Rectal smooth muscle tissue (tissue), 1 donor: ENCODE data around the gene ADAP1.
A peak's percentile ranks its signal among the peaks of the same experiment; 100 is the strongest.

Source experiments
- H3K27ac ChIP-seq: one replicate; pipeline ENCODE4 v1.7.0; 2013; ENCODE audit warnings: low read depth, low read length, inconsistent platforms
- H3K27me3 ChIP-seq: one replicate; pipeline ENCODE4 v1.7.0; 2013; ENCODE audit warnings: low read length; ENCODE audit not compliant: control insufficient read depth, insufficient read depth
- H3K36me3 ChIP-seq: one replicate; pipeline ENCODE4 v1.7.0; 2013; ENCODE audit warnings: low read length; ENCODE audit not compliant: control insufficient read depth, insufficient read depth
- H3K4me1 ChIP-seq: one replicate; pipeline ENCODE4 v1.7.0; 2013; ENCODE audit warnings: low read length; ENCODE audit not compliant: control insufficient read depth, insufficient read depth
- H3K4me3 ChIP-seq: one replicate; pipeline ENCODE4 v1.7.0; 2013; ENCODE audit warnings: low read length
- H3K9ac ChIP-seq: one replicate; pipeline ENCODE4 v1.7.0; 2013; ENCODE audit warnings: low read length

ADAP1 gene

DNA sequence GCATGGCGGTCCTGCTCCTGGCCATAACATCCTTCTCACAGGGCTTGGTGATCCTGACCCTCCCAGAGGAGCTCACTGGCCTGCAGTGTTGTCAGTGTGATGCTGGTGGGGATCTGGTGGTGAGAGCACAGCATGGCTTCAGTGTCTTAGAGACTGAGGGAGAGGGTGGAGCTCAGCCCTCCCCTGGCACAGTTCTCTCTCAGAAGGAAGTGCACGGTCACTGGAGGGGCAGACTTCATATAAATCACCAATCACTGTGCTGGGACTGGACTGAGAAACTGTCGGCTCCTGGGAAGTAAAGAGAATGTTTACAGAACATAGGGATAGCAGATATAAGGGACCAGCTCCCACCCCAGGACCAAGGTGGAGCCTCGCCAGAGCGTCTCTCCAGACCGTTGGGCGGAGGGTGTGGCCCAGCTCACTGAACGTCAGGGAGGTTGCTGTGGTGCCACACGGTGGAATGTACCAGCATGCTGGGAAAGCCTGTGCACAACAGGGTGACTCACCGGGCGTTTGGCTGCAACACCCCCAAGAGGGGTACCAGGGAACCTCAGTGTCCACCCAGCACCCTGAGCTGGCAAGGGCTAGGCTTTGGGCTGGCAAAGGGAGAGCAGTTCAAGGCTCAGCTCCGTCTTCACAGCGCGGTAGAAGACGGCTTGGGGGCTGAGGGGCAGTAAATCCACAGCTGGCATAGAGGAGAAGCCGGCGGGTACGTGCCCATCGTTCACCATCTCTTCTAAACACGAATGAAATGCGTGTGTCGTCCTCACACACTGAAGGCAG is 86.9 kb downstream of the ADAP1 start:
- Histone ChIP-seq H3K27ac (peak overlapping the region; percentile 89), H3K4me3 (peak overlapping the region; percentile 30), H3K27me3 (no peaks in the 10 kb centered on the region), H3K4me1 (peaks cover 16% of the 10 kb centered on the region), H3K9ac (no peak overlapping the region), H3K36me3 (peaks cover 24% of the 10 kb centered on the region)

DNA sequence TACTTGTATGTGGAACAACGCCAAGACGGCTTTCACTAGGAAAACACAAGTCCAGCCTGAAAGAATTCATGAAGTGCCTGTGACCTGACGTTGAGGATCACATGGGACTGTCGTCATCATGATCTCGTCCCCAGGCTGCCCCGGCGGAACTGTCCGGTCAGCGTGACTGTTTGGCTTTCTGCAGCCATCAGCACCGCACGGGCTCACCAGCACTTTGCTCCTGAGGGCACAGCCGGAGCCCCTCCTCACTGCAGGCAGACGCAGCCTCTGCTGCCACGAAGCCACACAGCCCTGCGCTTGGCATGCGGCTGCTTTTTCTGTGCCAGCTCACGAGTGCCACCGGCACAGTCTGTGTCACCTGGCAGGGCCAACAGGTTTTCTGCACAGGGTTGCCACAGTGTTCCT is 87.5 kb downstream of the ADAP1 start:
- H3K27me3 ChIP-seq: no peaks in the 10 kb centered on the region
- peak overlapping the region; percentile 30 for H3K4me3 ChIP-seq
- H3K4me1 ChIP-seq: peaks cover 16% of the 10 kb centered on the region
- H3K27ac ChIP-seq: peak overlapping the region; percentile 89
- no peak overlapping the region for H3K9ac ChIP-seq
- H3K36me3 ChIP-seq: peaks cover 21% of the 10 kb centered on the region

DNA sequence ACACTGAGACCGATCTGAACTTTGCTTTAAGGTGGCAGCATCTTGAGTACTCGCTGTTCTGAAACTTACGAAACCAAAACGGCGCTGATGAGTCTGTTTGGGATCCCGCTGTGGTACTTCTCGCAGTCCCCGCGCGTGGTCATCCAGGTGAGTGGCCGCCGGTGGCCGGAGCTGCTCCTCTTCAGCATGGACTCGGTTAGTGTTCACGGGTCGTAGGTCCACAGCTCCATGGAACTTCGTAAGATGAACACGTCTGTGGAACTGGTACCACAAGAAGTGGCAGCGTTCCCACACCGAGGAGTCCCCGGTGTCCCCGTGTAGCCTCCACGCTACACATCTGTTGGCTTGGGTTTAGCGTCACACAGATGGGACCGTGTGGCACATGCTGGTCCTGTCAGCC is 88.6 kb downstream of the ADAP1 start:
- peak overlapping the region; percentile 58 for H3K27ac ChIP-seq
- H3K36me3 ChIP-seq: peaks cover 29% of the 10 kb centered on the region
- H3K4me1 ChIP-seq: peaks cover 16% of the 10 kb centered on the region
- no peaks in the 10 kb centered on the region for H3K27me3 ChIP-seq
- H3K4me3 ChIP-seq: no peak overlapping the region
- no peak overlapping the region for H3K9ac ChIP-seq

DNA sequence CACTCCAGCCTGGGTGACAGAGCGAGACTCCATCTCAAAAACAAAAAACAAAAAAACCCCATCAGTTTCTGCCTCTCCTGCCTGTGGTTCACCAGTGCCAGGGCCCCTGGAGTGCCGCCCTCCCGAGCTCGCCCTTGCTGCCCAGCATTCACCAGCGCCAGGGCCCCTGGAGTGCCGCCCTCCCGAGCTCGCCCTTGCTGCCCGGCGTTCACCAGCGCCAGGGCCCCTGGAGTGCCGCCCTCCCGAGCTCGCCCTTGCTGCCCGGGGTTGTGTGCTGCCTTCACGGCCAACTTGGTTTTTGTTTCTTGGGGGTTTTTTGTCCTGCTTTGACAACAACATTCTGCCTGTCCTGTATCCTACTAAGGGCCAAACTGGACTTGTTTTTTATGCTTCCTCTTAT is 91.4 kb downstream of the ADAP1 start:
- peaks cover 40% of the 10 kb centered on the region for H3K36me3 ChIP-seq
- no peak overlapping the region for H3K9ac ChIP-seq
- H3K4me1 ChIP-seq: peaks cover 14% of the 10 kb centered on the region
- no peak overlapping the region for H3K4me3 ChIP-seq
- no peak overlapping the region for H3K27ac ChIP-seq
- H3K27me3 ChIP-seq: no peaks in the 10 kb centered on the region

DNA sequence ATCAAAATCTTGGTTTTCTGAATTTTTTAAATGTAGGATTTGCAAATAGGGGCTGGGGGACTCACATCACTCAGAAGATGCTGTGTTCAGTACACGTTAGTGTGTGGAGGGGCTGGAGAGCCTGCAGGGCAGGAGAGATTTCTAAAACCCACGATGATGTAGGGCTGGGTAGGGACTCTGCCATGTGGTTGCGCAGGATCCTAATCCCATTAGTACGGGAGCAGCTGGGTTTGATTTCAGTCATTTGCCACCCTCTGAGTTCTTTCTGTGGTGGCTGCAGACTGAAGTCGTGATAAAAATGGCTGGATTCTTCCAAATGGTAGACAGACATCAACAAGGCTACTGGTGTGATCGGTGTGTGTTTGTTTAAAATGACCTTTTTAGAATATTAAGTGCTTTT is 92.3 kb downstream of the ADAP1 start:
- Histone ChIP-seq H3K4me1 (peaks cover 5% of the 10 kb centered on the region), H3K9ac (no peak overlapping the region), H3K4me3 (no peak overlapping the region), H3K27me3 (no peaks in the 10 kb centered on the region), H3K36me3 (peaks cover 46% of the 10 kb centered on the region), H3K27ac (no peak overlapping the region)

DNA sequence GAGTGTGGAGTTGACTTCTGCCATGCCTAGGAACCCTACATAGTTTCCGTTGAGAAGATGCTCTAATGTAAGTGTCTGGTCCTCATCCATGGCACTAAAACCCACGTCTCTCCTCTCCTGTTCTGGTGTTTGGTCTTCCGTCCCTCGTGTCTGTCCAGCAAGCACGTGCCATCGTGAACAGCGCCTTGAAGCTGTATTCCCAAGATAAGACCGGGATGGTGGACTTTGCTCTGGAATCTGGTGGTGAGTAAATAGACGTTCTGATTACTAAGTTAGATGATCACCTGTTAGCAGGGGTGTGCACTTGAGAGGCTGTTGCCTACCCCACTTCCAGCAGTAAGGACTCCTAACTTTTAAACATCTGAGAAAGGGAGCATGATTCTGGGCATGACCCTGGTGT is 93.3 kb downstream of the ADAP1 start:
- Histone ChIP-seq H3K4me3 (no peak overlapping the region), H3K36me3 (peaks cover 53% of the 10 kb centered on the region), H3K27ac (no peak overlapping the region), H3K27me3 (no peaks in the 10 kb centered on the region), H3K9ac (no peak overlapping the region), H3K4me1 (no peaks in the 10 kb centered on the region)

DNA sequence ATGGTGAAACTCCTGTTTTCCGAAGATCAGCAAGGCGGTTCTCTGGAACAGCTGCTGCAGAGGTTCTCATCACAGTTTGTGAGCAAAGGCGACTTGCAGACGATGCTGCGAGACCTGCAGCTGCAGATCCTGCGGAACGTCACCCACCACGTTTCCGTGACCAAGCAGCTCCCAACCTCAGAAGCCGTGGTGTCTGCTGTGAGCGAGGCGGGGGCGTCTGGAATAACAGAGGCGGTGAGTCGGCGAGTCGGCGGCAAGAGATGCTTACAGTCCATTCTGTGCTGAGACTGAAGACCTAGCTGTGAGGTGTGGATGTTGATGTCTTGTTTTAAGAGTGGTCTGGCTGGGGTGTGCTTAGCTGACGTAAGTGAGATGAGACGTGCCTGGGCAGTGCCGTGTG is 94.3 kb downstream of the ADAP1 start:
- H3K27ac ChIP-seq: no peak overlapping the region
- H3K4me1 ChIP-seq: no peaks in the 10 kb centered on the region
- H3K4me3 ChIP-seq: no peak overlapping the region
- peaks cover 50% of the 10 kb centered on the region for H3K36me3 ChIP-seq
- no peaks in the 10 kb centered on the region for H3K27me3 ChIP-seq
- no peak overlapping the region for H3K9ac ChIP-seq

DNA sequence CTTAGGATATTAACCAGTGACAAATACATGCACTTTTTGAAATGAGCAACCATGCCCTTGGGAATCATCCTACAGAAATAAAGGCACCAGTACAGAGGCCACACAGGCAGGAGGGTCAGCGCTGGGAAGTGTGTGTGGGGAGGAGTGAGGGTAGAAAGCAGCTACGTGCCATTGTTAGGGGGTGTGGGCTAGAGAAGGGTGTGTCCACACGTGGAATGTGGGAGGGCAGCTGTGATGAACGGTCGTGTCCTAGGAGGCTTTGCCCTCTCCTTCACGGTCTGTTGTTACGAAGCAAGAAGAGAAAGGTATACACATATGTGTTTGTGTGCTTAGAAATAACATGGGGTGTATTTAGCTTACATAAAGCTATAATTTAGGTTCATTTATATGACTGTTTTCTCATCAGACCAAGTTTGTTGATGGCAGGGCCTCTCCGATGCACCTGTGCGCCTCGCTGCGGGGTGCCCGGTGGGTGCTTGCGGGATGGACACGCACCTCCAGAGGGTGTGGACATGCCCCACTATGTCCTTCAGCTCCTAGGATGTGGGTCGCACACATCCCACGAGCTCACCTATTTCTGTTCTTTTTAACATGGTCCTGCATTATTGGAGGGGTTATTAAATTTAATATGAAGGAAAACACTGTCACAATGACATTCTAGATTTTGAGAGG is 95.0 kb downstream of the ADAP1 start:
- H3K9ac ChIP-seq: no peak overlapping the region
- no peak overlapping the region for H3K27ac ChIP-seq
- no peaks in the 10 kb centered on the region for H3K27me3 ChIP-seq

DNA sequence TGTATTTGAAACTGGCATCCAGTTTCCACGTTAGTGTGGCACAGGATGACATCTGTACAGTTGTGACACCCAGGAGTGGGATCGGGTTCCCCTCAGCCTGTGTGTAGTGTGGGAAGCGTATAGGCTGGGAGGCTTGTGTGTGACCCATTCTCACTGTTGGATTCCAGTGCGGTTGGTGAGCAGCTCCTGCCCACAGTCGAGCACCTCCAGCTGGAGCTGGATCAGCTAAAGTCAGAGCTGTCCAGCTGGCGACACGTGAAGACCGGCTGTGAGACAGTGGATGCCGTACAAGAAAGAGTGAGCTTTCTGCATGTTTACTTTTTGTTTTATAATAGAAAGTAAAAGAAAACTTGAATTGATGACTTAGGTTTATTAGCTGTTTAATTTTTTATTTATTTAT is 96.8 kb downstream of the ADAP1 start:
- no peak overlapping the region for H3K27ac ChIP-seq
- no peak overlapping the region for H3K4me3 ChIP-seq
- H3K4me1 ChIP-seq: no peaks in the 10 kb centered on the region
- H3K36me3 ChIP-seq: peaks cover 66% of the 10 kb centered on the region
- no peaks in the 10 kb centered on the region for H3K27me3 ChIP-seq
- H3K9ac ChIP-seq: no peak overlapping the region

More for the DNA sequence above, 95.0 kb downstream of the ADAP1 start:
- Histone ChIP-seq H3K36me3 (peaks cover 54% of the 10 kb centered on the region), H3K4me1 (no peaks in the 10 kb centered on the region), H3K4me3 (no peak overlapping the region)

DNA sequence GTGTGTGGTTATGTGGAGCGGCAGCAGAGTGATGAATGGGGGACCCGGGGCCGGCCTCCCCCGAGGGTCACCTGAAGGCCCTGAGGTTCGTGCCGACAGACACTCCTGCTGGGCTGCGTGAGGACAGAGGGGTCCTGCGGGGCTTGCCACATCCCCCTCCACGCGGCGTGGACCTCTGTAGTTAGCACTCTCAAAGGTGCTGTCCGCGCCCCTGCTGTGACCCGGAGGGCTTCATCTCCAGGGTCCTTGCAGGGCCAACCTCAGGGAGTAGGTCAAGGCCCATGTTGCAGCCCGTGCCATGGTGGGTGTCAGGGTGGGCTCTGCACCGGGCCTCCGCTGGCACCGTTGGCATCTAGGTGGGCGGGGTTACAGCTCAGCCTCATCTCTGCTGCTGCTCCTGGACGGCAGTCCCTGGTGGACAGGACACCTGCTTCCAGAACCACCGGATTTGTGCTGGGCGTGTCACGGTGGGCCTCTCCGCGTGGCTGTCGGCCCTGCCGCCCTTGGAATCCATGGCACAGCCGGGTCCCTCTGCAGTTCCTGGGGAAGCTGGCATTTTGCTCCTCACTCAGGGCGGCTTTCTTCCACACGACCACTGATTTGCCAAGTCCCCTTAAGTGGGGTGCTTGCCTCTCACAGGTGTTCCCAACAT is 97.9 kb downstream of the ADAP1 start:
- Histone ChIP-seq H3K4me1 (no peaks in the 10 kb centered on the region), H3K27ac (no peak overlapping the region), H3K4me3 (no peak overlapping the region), H3K36me3 (peaks cover 67% of the 10 kb centered on the region), H3K27me3 (no peaks in the 10 kb centered on the region), H3K9ac (no peak overlapping the region)

DNA sequence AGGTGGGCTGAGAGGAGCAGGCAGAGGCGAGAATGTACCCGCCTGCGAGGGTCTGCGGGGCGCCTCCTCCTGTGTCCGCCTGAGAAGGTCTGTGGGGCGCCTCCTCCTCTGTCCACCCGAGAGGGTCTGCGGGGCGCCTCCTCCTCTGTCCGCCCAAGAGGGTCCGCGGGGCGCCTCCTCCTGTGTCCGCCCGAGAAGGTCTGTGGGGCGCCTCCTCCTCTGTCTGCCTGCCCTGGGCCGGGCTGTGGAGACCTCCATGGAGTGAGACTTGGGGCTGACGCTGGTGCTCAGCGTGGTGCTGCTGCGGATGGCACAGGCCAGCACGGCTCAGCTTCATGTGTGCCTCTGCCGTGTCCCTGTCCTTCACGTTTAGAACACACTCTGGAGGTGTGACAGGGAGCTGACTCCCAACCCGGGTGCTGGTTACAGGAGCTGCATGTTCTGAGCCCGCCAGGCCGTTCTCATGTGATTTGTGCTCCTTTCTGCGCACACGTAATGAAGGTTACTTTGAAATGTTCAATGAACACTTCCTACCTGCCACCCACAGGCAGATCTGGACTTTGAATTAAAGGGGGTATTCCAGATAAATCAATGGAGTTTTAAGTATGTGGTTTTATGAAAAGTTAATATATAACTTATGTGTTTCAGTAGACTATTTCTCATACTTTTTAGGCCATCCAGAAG is 98.7 kb downstream of the ADAP1 start:
- Histone ChIP-seq H3K9ac (no peak overlapping the region), H3K27ac (no peak overlapping the region), H3K27me3 (no peaks in the 10 kb centered on the region), H3K4me1 (no peaks in the 10 kb centered on the region), H3K36me3 (peaks cover 63% of the 10 kb centered on the region), H3K4me3 (no peak overlapping the region)

DNA sequence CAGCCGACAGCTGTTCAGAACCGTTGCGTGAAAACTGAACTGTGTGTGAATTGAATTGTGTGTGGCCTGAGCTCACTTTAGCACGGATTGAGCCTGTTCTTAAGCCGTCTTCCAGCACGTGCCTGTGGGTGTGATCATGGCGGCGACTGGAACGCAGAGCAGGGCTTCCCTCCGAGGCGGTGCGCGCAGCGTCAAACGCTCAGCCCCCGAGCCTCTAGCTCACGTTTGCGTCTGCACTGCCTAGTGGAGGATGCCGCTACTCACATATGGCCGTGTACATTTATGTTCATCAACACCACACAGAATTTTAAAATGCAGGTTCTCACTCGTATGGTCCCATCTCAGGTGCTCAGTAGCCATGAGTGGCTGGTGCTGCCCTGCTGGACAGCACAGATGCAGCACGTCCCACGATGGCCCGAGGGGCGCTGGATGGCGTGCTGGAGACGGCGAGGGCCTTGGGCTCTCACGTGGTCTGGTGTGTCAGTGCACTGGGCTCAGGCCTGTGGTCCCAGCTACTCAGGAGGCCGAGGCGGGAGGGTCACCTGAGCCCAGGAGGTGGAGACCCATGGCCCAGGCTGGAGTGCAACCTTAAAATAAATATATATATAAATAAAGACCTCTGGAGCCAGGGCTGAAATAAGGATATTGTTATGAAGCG is 100.2 kb downstream of the ADAP1 start:
- Histone ChIP-seq H3K27ac (no peak overlapping the region), H3K27me3 (no peaks in the 10 kb centered on the region), H3K36me3 (peaks cover 55% of the 10 kb centered on the region), H3K9ac (no peak overlapping the region), H3K4me3 (no peak overlapping the region), H3K4me1 (no peaks in the 10 kb centered on the region)
